ENCODE data around the gene TPM1. TPM values are rescaled to one million over a fixed set of nuclear protein-coding genes. Genes with fewer than 3 reads are reported as not detected.

Gene TPM1
- total and polyA plus RNA-seq, 7 donors, result 1,097 to 5,131 (median 2,822) TPM

DNA sequence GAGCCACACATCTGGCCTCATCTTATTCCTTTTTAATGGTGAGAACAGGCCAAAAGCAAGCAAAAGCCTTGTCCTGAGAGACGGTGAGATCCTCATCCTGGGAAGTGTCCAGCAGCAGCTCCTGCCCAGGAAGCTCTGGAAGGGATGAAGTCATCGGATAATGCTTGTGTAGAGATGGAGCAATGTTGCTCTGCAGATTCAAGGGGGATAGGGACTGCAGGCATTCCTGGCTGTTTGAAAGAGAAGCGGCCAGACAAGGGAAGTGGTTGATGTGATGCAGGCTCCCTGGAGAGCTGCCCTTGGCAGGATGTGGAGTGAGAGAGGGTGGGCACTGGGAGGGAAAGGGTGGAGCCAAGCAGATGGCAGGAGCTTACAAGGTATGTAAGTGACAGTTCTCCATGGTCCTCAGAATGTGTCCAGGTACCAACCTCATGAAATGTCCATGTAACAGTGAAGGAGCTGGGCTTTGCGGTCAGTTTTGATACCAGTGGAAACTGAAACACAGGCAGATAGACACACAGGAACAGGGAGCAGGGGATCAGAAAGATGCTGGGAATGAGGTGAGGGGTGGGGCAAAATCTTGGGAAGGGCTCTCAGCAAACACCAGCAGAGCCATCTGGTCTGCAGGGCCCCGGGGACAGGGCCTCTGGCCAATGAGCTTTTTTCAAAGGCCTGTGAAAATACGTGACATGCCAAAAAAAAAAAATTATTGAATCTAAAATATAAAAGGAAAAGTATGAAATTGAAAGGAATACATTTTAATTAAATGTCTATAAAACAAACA lies 46.9 kb downstream of the TPM1 start:
- WGBS, 3 donors, result 54 to 60% (median 59%) methylated on average over 6 of the region's 6 CpGs

DNA sequence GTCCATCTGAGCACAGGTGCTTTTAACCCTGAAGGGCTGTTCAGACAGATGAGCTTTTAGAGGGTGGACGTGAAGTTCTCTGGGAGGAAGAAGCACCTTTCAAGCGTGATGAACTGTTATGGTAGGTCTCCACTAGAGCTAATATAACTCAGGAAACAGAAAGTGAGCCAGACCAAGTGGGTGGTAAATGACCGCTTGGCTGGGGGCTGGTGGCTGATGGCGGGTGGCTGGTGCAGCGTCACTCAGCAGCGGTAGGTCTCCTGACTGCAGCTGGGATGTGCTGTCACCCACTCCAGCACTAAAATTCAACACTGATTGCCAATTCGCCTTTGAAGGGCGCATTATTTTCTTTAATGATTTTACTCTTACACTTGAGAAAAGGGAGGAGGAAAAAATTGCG lies 47.9 kb downstream of the TPM1 start:
- no peaks in the 10 kb centered on the region for H3K27me3 ChIP-seq (ENCODE audit: insufficient read depth in 3 of 3, low read length in 2 of 3)
- H3K36me3 ChIP-seq (ENCODE audit: insufficient read depth in 1 of 2, low read depth in 1 of 2), result no peaks in the 10 kb centered on the region
- 80 to 85% (median 83%) methylated on average over 9 of the region's 9 CpGs for WGBS, 3 donors
- H3K9me3 ChIP-seq, result no peaks in the 10 kb centered on the region
- no peak overlapping the region for H3K4me3 ChIP-seq
- H3K4me1 ChIP-seq, result no peaks in the 10 kb centered on the region
- intact Hi-C loops (cut with DNase I), result loop anchor here (5.0 to 10.0 kb wide), 4 partner anchors 43 to 306 kb away; no protein-coding TSS in a partner anchor
- DNase-seq (no peak), ATAC-seq (no peak)
- TF ChIP-seq, protein P1, sequence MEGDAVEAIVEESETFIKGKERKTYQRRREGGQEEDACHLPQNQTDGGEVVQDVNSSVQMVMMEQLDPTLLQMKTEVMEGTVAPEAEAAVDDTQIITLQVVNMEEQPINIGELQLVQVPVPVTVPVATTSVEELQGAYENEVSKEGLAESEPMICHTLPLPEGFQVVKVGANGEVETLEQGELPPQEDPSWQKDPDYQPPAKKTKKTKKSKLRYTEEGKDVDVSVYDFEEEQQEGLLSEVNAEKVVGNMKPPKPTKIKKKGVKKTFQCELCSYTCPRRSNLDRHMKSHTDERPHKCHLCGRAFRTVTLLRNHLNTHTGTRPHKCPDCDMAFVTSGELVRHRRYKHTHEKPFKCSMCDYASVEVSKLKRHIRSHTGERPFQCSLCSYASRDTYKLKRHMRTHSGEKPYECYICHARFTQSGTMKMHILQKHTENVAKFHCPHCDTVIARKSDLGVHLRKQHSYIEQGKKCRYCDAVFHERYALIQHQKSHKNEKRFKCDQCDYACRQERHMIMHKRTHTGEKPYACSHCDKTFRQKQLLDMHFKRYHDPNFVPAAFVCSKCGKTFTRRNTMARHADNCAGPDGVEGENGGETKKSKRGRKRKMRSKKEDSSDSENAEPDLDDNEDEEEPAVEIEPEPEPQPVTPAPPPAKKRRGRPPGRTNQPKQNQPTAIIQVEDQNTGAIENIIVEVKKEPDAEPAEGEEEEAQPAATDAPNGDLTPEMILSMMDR (IDR thresholded peaks at IDR 0.05), result no peak
- no peak overlapping the region for H3K27ac ChIP-seq

More for the DNA sequence above, 46.9 kb downstream of the TPM1 start:
- intact Hi-C loops (cut with DNase I), result loop anchor here (5.0 to 10.0 kb wide), 4 partner anchors 42 to 305 kb away; no protein-coding TSS in a partner anchor
- no peak overlapping the region for H3K27ac ChIP-seq
- no peaks in the 10 kb centered on the region for H3K36me3 ChIP-seq (ENCODE audit: insufficient read depth in 1 of 2, low read depth in 1 of 2)
- peak; percentile 31 to 77 for DNase-seq
- H3K9me3 ChIP-seq, result no peaks in the 10 kb centered on the region
- H3K27me3 ChIP-seq (ENCODE audit: insufficient read depth in 3 of 3, low read length in 2 of 3), result no peaks in the 10 kb centered on the region
- no peaks in the 10 kb centered on the region for H3K4me1 ChIP-seq
- H3K4me3 ChIP-seq, result no peak overlapping the region
- TF ChIP-seq, protein P1 (IDR thresholded peaks at IDR 0.05), result no peak
- peak in 2 of 4 donors; percentile 19 to 32 for ATAC-seq

DNA sequence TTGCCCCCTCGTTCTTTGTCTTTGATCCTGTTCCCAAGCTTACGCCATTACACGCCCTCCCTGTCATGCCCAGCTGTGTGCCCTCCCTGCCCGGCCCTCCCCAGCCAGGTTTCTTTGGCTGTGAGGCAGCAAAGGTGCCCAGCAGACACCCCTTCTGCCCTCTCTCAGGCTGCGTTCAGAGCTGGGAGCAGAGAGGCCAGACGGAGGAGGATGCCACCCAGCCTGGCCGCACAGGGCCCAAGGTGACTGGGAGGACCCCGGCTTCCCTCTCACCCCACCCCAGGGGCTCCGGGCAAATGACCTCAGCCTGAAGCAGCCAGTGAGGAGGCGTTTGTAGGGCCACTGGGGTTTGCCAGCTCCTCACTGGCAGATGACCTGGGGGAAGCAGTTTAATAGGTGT lies 48.3 kb downstream of the TPM1 start:
- 83 to 92% (median 85%) methylated on average over 10 of the region's 10 CpGs for WGBS, 3 donors
- H3K27me3 ChIP-seq (ENCODE audit: insufficient read depth in 3 of 3, low read length in 2 of 3), result no peaks in the 10 kb centered on the region
- DNase-seq (no peak), ATAC-seq (no peak)
- H3K4me3 ChIP-seq, result no peak overlapping the region
- no peaks in the 10 kb centered on the region for H3K36me3 ChIP-seq (ENCODE audit: insufficient read depth in 1 of 2, low read depth in 1 of 2)
- H3K27ac ChIP-seq, result no peak overlapping the region
- H3K9me3 ChIP-seq, result no peaks in the 10 kb centered on the region
- H3K4me1 ChIP-seq, result no peaks in the 10 kb centered on the region
- intact Hi-C loops (cut with DNase I), result loop anchor here (5.0 to 10.0 kb wide), 4 partner anchors 44 to 306 kb away; no protein-coding TSS in a partner anchor
- TF ChIP-seq, protein P1 (IDR thresholded peaks at IDR 0.05), result no peak

DNA sequence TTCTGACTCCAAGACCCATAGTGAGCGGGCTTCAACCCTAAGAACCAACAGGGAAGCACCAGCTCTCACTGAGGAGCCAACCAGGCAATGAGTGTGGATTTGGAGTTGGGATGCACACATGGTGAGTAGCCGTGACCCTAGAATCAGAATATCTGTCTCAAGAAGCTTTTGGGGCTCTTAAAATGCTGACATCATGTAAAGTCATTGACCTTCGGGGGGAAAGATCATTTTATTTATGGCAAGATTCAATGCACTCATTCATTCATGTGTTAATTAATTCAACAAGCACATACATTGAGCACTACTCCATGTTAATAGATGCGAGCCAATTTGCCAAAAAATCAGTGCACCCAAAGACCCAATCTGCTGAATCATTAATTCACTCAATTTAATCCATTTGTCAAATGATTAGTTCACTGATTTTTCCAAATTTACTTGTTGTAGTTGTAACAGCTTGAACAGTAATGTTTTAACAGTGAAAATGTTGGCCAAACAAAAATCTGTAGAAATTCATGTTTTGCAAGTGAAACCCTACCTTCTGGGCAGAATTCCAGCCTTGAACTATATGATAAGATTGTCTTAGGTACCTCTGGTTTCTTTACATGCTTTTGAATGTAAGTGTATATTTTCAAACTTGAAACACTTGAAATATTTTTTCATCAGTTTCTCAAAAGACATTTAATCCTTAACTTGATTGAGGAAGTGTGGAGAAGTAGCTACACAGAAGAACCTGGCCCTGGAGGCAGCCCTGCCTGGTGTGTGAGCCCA lies 49.3 kb downstream of the TPM1 start:
- no peak for DNase-seq
- intact Hi-C loops (cut with DNase I), result loop anchor here (2.0 to 10.0 kb wide), 5 partner anchors 45 to 307 kb away; no protein-coding TSS in a partner anchor
- H3K9me3 ChIP-seq, result no peaks in the 10 kb centered on the region
- WGBS, 3 donors, result 73 to 74% (median 74%) methylated on average over 4 of the region's 4 CpGs
- TF ChIP-seq, protein P1 (IDR thresholded peaks at IDR 0.05), result no peak
- no peak for ATAC-seq
- H3K36me3 ChIP-seq (ENCODE audit: insufficient read depth in 1 of 2, low read depth in 1 of 2), result no peaks in the 10 kb centered on the region
- H3K27ac ChIP-seq, result no peak overlapping the region
- no peaks in the 10 kb centered on the region for H3K27me3 ChIP-seq (ENCODE audit: insufficient read depth in 3 of 3, low read length in 2 of 3)
- no peak overlapping the region for H3K4me3 ChIP-seq
- H3K4me1 ChIP-seq, result no peaks in the 10 kb centered on the region
